ENCODE results near the gene GORASP1. TPM values are rescaled to one million over a fixed set of nuclear protein-coding genes. Genes with fewer than 3 reads are reported as not detected.

The GORASP1 gene
- polyA plus RNA-seq, 1 donor (not counting 4 experiments of a cell fraction or from before 2014, with no cell fraction given): 43.7 TPM

DNA sequence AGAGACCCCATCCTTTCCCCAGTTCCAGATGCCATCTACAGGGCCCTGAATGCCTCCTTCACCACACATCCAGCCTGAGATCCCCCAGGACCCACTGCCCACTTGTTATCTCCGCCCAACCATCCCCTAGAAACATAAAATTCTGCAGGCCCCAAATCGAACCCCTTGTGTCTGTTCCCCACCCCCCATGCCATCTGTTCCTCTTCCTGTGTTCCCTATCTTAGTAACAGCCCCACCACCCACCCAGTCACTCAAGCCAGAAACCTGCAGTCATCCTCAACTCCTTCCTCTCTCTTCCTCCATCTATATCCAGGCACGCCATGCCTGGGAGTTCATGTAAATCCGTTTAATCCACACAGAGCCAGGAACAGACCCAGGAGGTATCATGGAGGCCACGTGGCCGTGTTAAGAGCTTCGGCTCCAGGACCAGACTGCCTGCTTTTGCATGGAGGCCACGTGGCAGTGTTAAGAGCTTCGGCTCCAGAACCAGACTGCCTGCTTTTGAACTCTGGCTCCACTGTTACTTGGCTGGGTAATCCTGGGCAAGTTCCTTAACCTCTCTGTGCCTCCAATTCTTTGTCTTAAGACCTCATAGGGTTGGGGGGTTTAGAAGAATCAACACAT lies 41.1 kb upstream of the GORASP1 start:
- TF ChIP-seq EZH2 (IDR thresholded peaks at IDR 0.05; ENCODE audit: low read length): no peak
- TF ChIP-seq, protein P1, sequence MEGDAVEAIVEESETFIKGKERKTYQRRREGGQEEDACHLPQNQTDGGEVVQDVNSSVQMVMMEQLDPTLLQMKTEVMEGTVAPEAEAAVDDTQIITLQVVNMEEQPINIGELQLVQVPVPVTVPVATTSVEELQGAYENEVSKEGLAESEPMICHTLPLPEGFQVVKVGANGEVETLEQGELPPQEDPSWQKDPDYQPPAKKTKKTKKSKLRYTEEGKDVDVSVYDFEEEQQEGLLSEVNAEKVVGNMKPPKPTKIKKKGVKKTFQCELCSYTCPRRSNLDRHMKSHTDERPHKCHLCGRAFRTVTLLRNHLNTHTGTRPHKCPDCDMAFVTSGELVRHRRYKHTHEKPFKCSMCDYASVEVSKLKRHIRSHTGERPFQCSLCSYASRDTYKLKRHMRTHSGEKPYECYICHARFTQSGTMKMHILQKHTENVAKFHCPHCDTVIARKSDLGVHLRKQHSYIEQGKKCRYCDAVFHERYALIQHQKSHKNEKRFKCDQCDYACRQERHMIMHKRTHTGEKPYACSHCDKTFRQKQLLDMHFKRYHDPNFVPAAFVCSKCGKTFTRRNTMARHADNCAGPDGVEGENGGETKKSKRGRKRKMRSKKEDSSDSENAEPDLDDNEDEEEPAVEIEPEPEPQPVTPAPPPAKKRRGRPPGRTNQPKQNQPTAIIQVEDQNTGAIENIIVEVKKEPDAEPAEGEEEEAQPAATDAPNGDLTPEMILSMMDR (optimal IDR thresholded peaks at IDR 0.05 in 1 of 3, IDR thresholded peaks at IDR 0.05 in 1 of 3, conservative IDR thresholded peaks at IDR 0.05 in 1 of 3; ENCODE audit: extremely low read depth in 1 of 3, insufficient read depth in 2 of 3, low read length in 3 of 3): no peak
- Histone ChIP-seq H3K9ac (ENCODE audit: control insufficient read depth, extremely low read depth, insufficient read depth, low read length) (no peak overlapping the region), H3K9me1 (ENCODE audit: control insufficient read depth, extremely low read depth, insufficient read depth, low read length) (peaks cover 6% of the 10 kb centered on the region), H3K4me3 (ENCODE audit: control insufficient read depth in 2 of 3, extremely low read depth in 1 of 3, insufficient read depth in 2 of 3, low read depth in 1 of 3, low read length in 3 of 3) (no peak overlapping the region), H2AFZ (ENCODE audit: control insufficient read depth, low read length) (no peak overlapping the region), H3K79me2 (ENCODE audit: control insufficient read depth, insufficient read depth, low read length) (peaks cover 36% of the 10 kb centered on the region), H3K9me3 (ENCODE audit: control insufficient read depth, low read depth, low read length) (no peaks in the 10 kb centered on the region), H3K36me3 (ENCODE audit: control insufficient read depth in 2 of 2, extremely low read depth in 1 of 2, insufficient read depth in 2 of 2, low read length in 2 of 2) (peaks cover 7 to 12% of the 10 kb centered on the region in 2 experiments), H3K4me1 (ENCODE audit: control insufficient read depth, extremely low read depth, insufficient read depth, low read length) (peaks cover 75% of the 10 kb centered on the region), H3K27me3 (ENCODE audit: control insufficient read depth, extremely low read depth, insufficient read depth, low read length) (no peaks in the 10 kb centered on the region), H3K4me2 (ENCODE audit: control insufficient read depth, extremely low read depth, insufficient read depth, low read depth, low read length) (no peak overlapping the region), H3K27ac (ENCODE audit: control insufficient read depth, insufficient read depth, low read length) (no peak overlapping the region), H4K20me1 (ENCODE audit: control insufficient read depth, extremely low read depth, insufficient read depth, low read length) (peaks cover 6% of the 10 kb centered on the region)
- dilution Hi-C loops (cut with MboI; ENCODE audit: extremely low pct_ligation_motif_present, low sequenced_read_pairs): no loop called here
- DNase-seq (ENCODE audit: low read depth, low spot score) (no peak), FAIRE-seq (no peak)

GRCh38 chr3:39147711-39148434 lies 40.4 kb upstream of the GORASP1 start:
- Histone ChIP-seq H3K27ac (ENCODE audit: control insufficient read depth, insufficient read depth, low read length) (peak overlapping the region; percentile 74), H3K79me2 (ENCODE audit: control insufficient read depth, insufficient read depth, low read length) (peaks cover 38% of the 10 kb centered on the region), H3K4me3 (ENCODE audit: control insufficient read depth in 2 of 3, extremely low read depth in 1 of 3, insufficient read depth in 2 of 3, low read depth in 1 of 3, low read length in 3 of 3) (no peak overlapping the region), H4K20me1 (ENCODE audit: control insufficient read depth, extremely low read depth, insufficient read depth, low read length) (peaks cover 6% of the 10 kb centered on the region), H3K27me3 (ENCODE audit: control insufficient read depth, extremely low read depth, insufficient read depth, low read length) (no peaks in the 10 kb centered on the region), H3K36me3 (ENCODE audit: control insufficient read depth in 2 of 2, extremely low read depth in 1 of 2, insufficient read depth in 2 of 2, low read length in 2 of 2) (peaks cover 12 to 14% of the 10 kb centered on the region in 2 experiments), H3K9ac (ENCODE audit: control insufficient read depth, extremely low read depth, insufficient read depth, low read length) (peak overlapping the region; percentile 50), H2AFZ (ENCODE audit: control insufficient read depth, low read length) (no peak overlapping the region), H3K4me2 (ENCODE audit: control insufficient read depth, extremely low read depth, insufficient read depth, low read depth, low read length) (peak overlapping the region; percentile 74), H3K9me1 (ENCODE audit: control insufficient read depth, extremely low read depth, insufficient read depth, low read length) (peaks cover 6% of the 10 kb centered on the region), H3K9me3 (ENCODE audit: control insufficient read depth, low read depth, low read length) (no peaks in the 10 kb centered on the region), H3K4me1 (ENCODE audit: control insufficient read depth, extremely low read depth, insufficient read depth, low read length) (peaks cover 75% of the 10 kb centered on the region)
- FAIRE-seq: no peak
- DNase-seq (ENCODE audit: low read depth, low spot score): no peak
- dilution Hi-C loops (cut with MboI; ENCODE audit: extremely low pct_ligation_motif_present, low sequenced_read_pairs): no loop called here
- TF ChIP-seq, protein P1 (optimal IDR thresholded peaks at IDR 0.05 in 1 of 3, IDR thresholded peaks at IDR 0.05 in 1 of 3, conservative IDR thresholded peaks at IDR 0.05 in 1 of 3; ENCODE audit: extremely low read depth in 1 of 3, insufficient read depth in 2 of 3, low read length in 3 of 3): no peak
- no peak for TF ChIP-seq EZH2 (IDR thresholded peaks at IDR 0.05; ENCODE audit: low read length)

Data from keratinocyte (primary cell).